Stimulated activated CD4-positive, alpha-beta T cell treated with anti-CD3 and anti-CD28 coated beads, Interleukin-15, amount 100 ng/mL, for 1 hour (primary cell): ENCODE measurements around the gene ORMDL3.
"Not testable (repeated sequence)": the region's sequence is repeated elsewhere in the genome, so short reads cannot be mapped to it uniquely, and the experiment has no call there.

Source experiments
- DNase-seq, 2 donors: peaks; one replicate each; pipeline ENCODE4 v3.0.0-alpha.2; 2020; ENCODE audit warnings: low read depth in 1 of 2, low spot score in 1 of 2

The ORMDL3 gene

DNA sequence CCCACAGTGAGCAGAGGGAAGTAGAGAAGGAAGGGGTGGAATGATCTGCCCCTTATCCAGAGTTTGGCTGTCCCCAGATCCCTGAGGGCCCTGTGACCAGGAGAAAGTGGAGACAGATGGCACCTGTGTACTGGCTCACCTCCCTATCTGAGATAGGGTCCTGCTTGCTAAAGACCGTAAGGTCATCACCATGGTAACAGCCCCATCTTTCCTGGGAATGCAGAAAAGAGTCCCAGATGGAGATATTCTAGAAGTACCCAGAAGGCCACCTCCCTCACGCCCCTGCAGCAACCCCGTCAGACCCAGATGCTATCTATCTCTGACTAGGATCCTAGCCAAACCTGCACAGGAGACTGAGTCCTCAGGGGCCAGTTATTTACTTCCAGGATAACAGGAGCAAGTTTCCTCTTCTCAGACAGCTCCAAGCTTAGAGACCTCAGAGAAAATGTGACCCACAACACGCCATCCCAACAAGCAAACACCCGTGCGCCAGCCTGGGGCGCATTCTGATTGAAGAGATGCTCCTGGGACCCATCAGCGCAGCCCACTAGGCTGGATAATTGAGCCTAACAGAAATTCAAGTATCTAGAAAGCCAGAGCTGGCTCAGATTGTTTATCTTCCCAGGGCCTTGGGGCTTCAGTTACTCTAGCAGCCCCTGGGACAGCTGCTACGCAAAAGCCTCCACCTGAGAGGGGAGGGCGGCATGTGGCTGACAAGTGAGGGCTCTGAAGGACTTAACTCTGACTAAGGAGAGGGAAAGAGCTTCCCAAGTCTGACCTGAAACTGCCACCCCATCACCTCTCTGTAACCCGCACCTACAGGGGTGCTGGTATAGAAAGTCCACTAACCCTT, 1.9 kb downstream of the ORMDL3 start:
- no peak for DNase-seq

DNA sequence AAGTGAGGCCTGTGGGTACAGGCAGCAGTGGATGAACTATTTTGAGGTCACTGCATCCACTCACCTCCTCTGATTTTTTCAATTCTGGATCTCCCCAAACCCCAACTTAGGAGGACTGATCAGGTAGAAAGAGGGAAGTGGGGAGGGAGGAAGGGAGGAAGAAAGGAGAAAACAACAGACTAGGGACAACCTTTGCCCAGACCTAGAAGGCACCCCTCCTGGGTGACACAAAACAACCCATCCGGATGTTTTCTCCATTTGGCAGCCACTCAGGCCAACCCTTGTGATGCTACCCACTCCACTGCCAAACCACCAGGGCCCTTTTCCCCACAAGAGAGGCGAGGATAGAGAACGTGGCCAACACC, 2.7 kb downstream of the ORMDL3 start:
- no peak for DNase-seq

DNA sequence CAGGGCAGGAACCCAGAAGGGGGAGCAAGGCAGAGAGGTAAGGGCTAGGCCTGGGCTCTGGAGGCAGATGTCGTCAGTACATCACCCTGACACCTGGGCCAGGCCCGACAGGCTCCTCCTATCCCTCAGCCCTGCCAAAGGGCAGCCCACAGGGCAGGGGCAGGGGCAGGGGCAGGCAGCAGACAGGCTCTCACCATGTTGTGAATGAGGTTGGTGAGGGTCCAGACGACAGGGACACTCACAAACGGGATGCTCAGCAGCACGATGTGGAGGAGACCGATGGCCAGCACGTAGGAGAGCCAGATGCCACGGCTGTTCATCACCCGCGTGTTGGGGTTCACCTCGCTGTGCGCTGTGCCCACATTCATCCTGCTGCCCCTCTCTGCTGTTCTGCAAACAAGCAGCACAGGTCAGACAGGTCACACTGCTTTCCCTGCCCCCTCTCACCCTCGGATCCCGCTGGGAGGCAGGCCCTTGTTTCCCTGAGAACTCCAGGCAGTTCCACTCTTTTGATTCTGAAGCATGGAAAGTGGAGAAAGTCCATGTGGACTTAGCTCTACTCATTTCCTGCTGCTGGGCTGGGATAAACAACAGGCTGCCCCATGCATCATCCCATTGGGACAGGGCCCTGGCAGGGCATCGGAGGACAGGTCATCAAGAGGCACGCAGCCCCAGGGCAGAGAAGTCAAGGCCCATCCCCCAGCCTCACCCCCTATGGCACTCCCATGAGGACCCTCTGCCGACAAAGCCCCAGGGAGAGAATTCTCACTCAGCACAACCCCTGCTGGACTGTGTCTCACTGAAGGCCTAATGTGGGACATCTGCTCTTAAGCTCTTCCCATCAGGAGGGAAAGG, 3.3 kb downstream of the ORMDL3 start:
- no peak for DNase-seq

GRCh38 chr17:39923230-39923629, 4.2 kb downstream of the ORMDL3 start:
- DNase-seq: no peak

- no peak for DNase-seq
These were observed 5.4 kb downstream of the ORMDL3 start for GRCh38 chr17:39922006-39922405.

GRCh38 chr17:39921323-39921722, 6.1 kb downstream of the ORMDL3 start:
- no peak for DNase-seq

GRCh38 chr17:39920218-39921210, 6.9 kb downstream of the ORMDL3 start:
- DNase-seq: peak; percentile 22 to 51

DNA sequence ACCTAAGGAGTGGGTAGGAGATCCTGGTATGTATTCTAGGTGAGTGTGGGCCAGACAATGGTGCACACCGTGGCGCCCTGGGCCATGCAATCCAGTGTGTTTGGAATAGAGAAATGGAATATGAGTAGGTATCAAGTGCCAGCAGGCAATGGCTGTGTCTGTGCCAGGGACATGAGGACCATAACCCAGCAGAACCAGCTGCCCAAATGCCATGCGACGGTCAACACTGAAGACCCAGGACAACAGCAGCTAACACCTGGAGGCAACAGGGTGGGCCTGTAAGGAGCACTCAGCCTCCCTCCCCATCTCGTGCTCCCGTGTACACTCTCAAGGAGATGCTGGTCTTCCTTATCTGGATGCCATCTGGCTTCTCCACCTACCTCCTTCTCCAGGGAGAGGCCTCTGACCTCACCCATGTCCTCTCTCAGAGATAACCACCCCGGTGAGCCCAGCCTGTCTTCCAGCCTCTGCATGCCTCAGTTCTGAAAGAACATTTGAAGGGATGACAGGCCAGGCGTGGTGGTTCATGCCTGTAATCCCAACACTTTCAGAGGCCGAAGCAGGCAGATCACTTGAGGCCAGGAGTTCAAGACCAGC, 8.2 kb downstream of the ORMDL3 start:
- DNase-seq: no peak

DNA sequence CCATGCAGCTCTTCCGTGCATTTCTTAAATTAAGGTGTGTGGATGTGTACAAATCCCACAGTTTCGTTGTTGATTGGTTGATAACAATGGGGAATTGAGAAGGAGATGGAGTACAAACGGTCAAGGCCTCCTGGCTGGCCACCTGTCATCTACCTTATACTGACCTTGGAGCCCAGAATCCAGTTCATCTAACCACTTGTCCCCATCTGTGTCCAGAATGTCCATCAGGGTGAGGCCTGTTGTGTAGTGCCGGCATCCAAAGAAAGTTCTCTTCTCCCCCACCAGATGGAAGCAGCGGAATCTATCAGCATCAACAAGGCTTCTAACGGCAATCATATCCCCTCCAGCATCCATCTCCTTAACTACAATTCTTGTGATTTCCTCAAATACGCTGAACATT, 10.5 kb downstream of the ORMDL3 start:
- DNase-seq: no peak

- DNase-seq: no peak
These were observed 11.8 kb downstream of the ORMDL3 start for GRCh38 chr17:39915559-39915958.

- no peak for DNase-seq
These were observed 13.4 kb downstream of the ORMDL3 start for GRCh38 chr17:39913989-39914388.

DNA sequence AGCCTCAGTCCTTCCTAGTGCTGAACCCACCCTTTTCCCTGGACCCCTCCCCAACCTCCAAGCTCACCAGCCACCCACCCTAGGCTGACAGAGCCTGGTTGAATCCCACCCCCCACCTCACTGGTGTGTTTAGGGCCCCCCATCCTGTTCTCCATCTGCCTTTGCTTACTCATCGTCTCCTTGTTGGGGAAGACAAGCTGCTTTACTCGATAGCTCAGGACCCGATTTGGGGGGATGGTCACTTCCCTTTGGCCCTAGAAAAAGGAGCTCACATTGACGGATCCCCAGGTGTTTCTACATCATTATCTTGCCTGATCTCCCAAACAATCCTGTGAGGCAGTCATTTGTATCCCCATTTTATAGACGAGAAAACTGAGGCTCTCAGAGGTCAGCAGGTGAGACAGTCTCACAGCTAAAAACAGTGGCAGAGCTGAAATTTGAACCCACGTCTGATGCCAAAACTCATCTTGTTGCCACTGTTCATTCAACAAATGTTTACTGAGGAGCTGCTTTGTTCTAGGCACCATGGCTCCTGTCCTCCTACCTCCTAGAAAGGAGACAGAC, 18.5 kb downstream of the ORMDL3 start:
- no peak for DNase-seq

- no peak for DNase-seq
These were observed 22.5 kb downstream of the ORMDL3 start for GRCh38 chr17:39904990-39905288.

- DNase-seq: no peak
These were observed 24.1 kb downstream of the ORMDL3 start for GRCh38 chr17:39903158-39903884.

DNA sequence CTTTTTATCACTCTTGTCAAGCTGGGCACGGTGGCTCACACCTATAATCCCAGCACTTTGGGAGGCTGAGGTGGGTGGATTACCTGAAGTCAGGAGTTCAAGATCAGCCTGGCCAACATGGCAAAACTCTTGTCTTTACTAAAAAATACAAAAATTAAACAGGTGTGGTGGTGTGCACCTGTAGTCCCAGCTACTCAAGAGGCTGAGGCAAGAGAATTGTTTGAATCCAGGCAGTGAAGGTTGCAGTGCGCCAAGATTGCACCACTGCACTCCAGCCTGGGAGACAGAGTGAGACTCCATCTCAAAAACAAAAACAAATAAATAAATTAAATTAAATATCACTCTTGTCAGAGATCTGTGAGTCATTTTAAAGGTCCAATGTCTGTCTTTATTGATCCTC, 25.4 kb downstream of the ORMDL3 start:
- DNase-seq: not testable (repeated sequence)

DNA sequence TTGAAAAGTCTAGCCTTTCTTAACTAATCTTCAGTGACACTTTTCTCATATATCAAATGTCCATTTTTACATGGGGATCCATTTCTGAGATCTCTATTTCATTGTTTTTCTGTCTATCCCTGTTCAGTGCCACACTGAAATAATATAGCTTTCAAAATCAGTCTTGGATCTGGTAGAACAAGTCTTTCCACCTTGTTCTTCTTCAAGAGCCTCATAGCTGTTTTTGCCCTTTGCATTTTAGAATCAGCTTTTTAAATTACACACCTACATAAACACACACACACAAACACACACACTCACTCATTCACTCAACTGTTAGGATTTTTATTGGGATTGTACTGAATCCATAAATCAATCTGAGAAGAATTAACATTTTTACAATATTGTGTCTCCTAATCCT, 28.2 kb downstream of the ORMDL3 start:
- DNase-seq: no peak

- no peak for DNase-seq
These were observed 29.3 kb downstream of the ORMDL3 start for GRCh38 chr17:39898088-39898487.

DNA sequence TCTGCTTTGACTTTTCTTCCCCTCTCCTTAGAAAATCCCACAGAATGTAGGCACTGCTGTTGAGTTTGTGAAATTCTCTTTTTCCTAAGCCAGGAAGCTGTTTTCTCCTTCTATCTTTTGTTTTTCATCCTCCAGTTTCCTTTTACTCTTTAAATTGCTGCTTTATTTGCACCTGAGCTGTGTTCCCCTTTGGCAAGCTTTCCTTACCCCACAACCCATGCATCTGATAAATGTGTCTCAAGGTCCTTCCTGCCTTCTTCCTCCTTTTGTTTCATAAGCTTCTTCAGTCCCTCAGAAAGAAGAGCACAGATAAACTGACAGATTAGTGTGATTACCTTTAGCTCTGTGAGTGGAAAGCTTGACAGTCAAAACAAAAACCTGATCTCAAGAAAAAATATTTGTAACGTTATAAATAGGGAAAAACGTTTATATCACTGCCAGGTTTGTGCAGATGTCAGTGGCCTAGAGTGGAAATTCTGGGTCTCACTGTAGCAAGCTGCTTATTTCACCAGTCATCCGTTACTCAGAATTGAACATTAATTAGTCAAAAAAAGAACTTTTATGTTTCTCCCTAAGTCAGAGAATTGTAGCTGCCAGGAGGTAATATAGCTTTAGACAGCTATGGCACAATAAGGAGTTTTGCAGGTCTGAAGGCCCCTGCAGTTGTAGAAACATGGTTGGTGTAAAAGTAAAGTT, 32.6 kb downstream of the ORMDL3 start:
- no peak for DNase-seq

DNA sequence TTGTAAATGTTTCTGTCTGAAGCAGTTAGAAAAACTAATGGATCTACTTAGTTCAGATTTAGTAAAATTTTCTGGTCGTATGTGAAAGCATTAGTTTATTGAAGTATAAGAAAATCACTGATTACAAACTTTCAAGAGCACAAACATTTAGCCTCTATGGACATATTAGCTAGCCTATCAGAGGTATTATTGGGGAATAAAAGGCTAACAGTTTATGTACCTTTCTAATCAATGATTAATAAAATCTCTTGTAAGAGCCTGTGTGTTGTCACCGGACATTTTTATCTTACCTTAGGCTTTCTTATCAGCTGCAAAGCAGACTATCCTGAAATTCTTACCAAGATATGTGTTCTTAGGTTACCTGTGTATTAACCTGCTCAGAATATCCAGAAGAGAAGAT, 38.2 kb downstream of the ORMDL3 start:
- no peak for DNase-seq
